Heart left ventricle (tissue), 13 donors: Measurements from ENCODE around the gene HCCS.

Experiments
- POLR2A ChIP-seq, 2 donors: fragments of 450-650 bp; IDR thresholded peaks; one replicate each; pipeline ENCODE4 v1.6.1; 2017; ENCODE audit warnings: antibody characterized with exemption in 2 of 2, mild to moderate bottlenecking in 2 of 2, moderate library complexity in 2 of 2
- TF ChIP-seq, protein P1 (sequence below), 12 donors: fragments of 200-600 bp; sonication (generic) in 4 of 12; IDR thresholded peaks; one replicate each; pipeline versions ENCODE4 v1.5.0 to v1.8.0; 2018 to 2022; ENCODE audit warnings: antibody characterized with exemption in 12 of 12, mild to moderate bottlenecking in 5 of 12
- donor health status: ischemic (EF 13 %, LVEDD 7.1; RV severe dilation, severe dysfunction).
- donor health status: DM: no; HTN: yes; CAD: no.
- donor health status: DM: no; HTN: no; CAD: no.
- donor health status: ischemic (EF 25% LVEDD 6.9; RV normal size, moderate dysfunction).
- donor health status: ischemic (EF 25% LVEDD 5.7; RV mildly dilated, moderate dysfunction).
- donor health status: ischemic (EF 35%, LVEDD 5.7; RV mildly dilated, moderate dysfunction).
- donor health status: nonischemic (EF 11% LVEDD 7.7; RV severe dilation, severe dysfunction).
- donor health status: DM: yes; HTN: yes; CAD: no.
- donor health status: PGD.
- donor health status: ischemic (EF 29% LVEDD 5.4; RV normal size, mild dysfunction).
- donor health status: nonischemic (EF 23%, LVEDD 6.1; RV moderate dilation, normal function).

DNA sequence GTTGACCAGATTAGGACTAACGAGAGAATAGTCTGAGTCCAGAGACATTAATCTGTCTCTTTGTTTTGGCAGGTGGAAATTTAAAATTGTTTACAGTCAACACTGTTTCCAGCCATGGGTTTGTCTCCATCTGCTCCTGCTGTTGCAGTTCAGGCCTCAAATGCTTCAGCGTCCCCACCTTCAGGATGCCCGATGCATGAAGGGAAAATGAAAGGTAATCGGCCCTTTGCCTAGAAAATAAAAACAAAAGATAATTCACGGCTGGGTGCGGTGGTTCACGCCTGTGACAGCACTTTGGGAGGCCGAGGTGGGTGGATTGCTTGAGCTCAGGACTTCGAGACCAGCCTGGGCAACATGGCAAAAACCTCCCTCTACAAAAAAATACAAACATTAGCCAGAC, 815 bp downstream of the HCCS start:
- TF ChIP-seq, protein P1, sequence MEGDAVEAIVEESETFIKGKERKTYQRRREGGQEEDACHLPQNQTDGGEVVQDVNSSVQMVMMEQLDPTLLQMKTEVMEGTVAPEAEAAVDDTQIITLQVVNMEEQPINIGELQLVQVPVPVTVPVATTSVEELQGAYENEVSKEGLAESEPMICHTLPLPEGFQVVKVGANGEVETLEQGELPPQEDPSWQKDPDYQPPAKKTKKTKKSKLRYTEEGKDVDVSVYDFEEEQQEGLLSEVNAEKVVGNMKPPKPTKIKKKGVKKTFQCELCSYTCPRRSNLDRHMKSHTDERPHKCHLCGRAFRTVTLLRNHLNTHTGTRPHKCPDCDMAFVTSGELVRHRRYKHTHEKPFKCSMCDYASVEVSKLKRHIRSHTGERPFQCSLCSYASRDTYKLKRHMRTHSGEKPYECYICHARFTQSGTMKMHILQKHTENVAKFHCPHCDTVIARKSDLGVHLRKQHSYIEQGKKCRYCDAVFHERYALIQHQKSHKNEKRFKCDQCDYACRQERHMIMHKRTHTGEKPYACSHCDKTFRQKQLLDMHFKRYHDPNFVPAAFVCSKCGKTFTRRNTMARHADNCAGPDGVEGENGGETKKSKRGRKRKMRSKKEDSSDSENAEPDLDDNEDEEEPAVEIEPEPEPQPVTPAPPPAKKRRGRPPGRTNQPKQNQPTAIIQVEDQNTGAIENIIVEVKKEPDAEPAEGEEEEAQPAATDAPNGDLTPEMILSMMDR (IDR thresholded peaks at IDR 0.05): no peak
- TF ChIP-seq POLR2A (IDR thresholded peaks at IDR 0.05): no peak
